Fibroblast of peridontal ligament (primary cell): ENCODE measurements around the gene RFX3.
A peak's percentile ranks its signal among the peaks of the same experiment; 100 is the strongest.

Experiments used
- DNase-seq: peaks from one replicate; pipeline ENCODE4 v3.0.0-alpha.2; 2010; ENCODE audit errors: extremely low read depth

The RFX3 gene

GRCh38 chr9:3434594-3434993 is 91.2 kb downstream of the RFX3 start:
- peak; percentile 72 for DNase-seq

GRCh38 chr9:3433754-3434153 is 92.0 kb downstream of the RFX3 start:
- no peak for DNase-seq

GRCh38 chr9:3433066-3433465 is 92.7 kb downstream of the RFX3 start:
- DNase-seq, result no peak

GRCh38 chr9:3431890-3432289 is 93.9 kb downstream of the RFX3 start:
- no peak for DNase-seq

GRCh38 chr9:3419893-3420292 is 105.9 kb downstream of the RFX3 start:
- DNase-seq, result no peak

- no peak for DNase-seq
These were observed 109.9 kb downstream of the RFX3 start for GRCh38 chr9:3415906-3416305.

GRCh38 chr9:3413984-3414383 is 111.8 kb downstream of the RFX3 start:
- DNase-seq, result no peak

- DNase-seq, result no peak
These were observed 115.3 kb downstream of the RFX3 start for GRCh38 chr9:3410461-3410860.

GRCh38 chr9:3409453-3409852 is 116.3 kb downstream of the RFX3 start:
- DNase-seq, result no peak

- no peak for DNase-seq
These were observed 122.5 kb downstream of the RFX3 start for GRCh38 chr9:3403315-3403714.

- no peak for DNase-seq
These were observed 124.4 kb downstream of the RFX3 start for GRCh38 chr9:3401221-3401954.

- DNase-seq, result no peak
These were observed 127.6 kb downstream of the RFX3 start for GRCh38 chr9:3398232-3398648.

- DNase-seq, result no peak
These were observed 128.0 kb downstream of the RFX3 start for GRCh38 chr9:3397766-3398165.

- DNase-seq, result no peak
These were observed 134.4 kb downstream of the RFX3 start for GRCh38 chr9:3391414-3391813.

GRCh38 chr9:3386753-3387152 is 139.0 kb downstream of the RFX3 start:
- no peak for DNase-seq

- no peak for DNase-seq
These were observed 139.9 kb downstream of the RFX3 start for GRCh38 chr9:3385871-3386270.

GRCh38 chr9:3371842-3372241 is 154.0 kb downstream of the RFX3 start:
- no peak for DNase-seq

- no peak for DNase-seq
These were observed 155.1 kb downstream of the RFX3 start for GRCh38 chr9:3370715-3371114.

GRCh38 chr9:3367185-3367584 is 158.6 kb downstream of the RFX3 start:
- peak; percentile 1 for DNase-seq

- no peak for DNase-seq
These were observed 164.0 kb downstream of the RFX3 start for GRCh38 chr9:3361689-3362392.

- DNase-seq, result no peak
These were observed 164.7 kb downstream of the RFX3 start for GRCh38 chr9:3361116-3361515.

- no peak for DNase-seq
These were observed 165.6 kb downstream of the RFX3 start for GRCh38 chr9:3360245-3360644.

- no peak for DNase-seq
These were observed 166.0 kb downstream of the RFX3 start for GRCh38 chr9:3359778-3360177.
